ENCODE results near the gene C5orf58. TPM values are rescaled to one million over a fixed set of nuclear protein-coding genes. Genes with fewer than 3 reads are reported as not detected.

C5orf58 gene
- total RNA-seq, 3 donors from 2014 or later = 0.15 to 0.80 TPM; not detected in 1

GRCh38 chr5:170273968-170274710 is 41.4 kb downstream of the C5orf58 start:
- TF ChIP-seq CTCF (IDR thresholded peaks at IDR 0.05) = no peak
- no peak for TF ChIP-seq POLR2AphosphoS5 (IDR thresholded peaks at IDR 0.05)
- TF ChIP-seq POLR2A (IDR thresholded peaks at IDR 0.05) = no peak
- Histone ChIP-seq H3K4me3 (no peak overlapping the region), H3K27me3 (no peaks in the 10 kb centered on the region), H3K9me3 (no peaks in the 10 kb centered on the region), H3K36me3 (no peaks in the 10 kb centered on the region), H3K27ac (no peak overlapping the region), H3K4me1 (peaks cover 0 to under 1% of the 10 kb centered on the region in 2 donors)
- peak in 1 of 2 donors; percentile 62 for DNase-seq (ENCODE audit: low spot score in 2 of 2)
- intact Hi-C loops (cut with DNase I; ENCODE audit: low total_unique reads) = no loop called here

- TF ChIP-seq CTCF (IDR thresholded peaks at IDR 0.05) (no peak), POLR2AphosphoS5 (IDR thresholded peaks at IDR 0.05) (no peak)
- no peak for DNase-seq (ENCODE audit: low spot score in 2 of 2)
- no peak overlapping the region for H3K4me3 ChIP-seq
- H3K36me3 ChIP-seq = no peaks in the 10 kb centered on the region
- H3K27me3 ChIP-seq = no peaks in the 10 kb centered on the region
- intact Hi-C loops (cut with DNase I; ENCODE audit: low total_unique reads) = no loop called here
- no peaks in the 10 kb centered on the region for H3K9me3 ChIP-seq
- H3K4me1 ChIP-seq = no peaks in the 10 kb centered on the region
- no peak overlapping the region for H3K27ac ChIP-seq
These were observed 42.7 kb downstream of the C5orf58 start for GRCh38 chr5:170275376-170275994.

- intact Hi-C loops (cut with DNase I; ENCODE audit: low total_unique reads) = no loop called here
- no peaks in the 10 kb centered on the region for H3K36me3 ChIP-seq
- TF ChIP-seq CTCF (IDR thresholded peaks at IDR 0.05) (no peak), POLR2A (IDR thresholded peaks at IDR 0.05) (no peak), POLR2AphosphoS5 (IDR thresholded peaks at IDR 0.05) (no peak)
- no peaks in the 10 kb centered on the region for H3K27me3 ChIP-seq
- no peak overlapping the region for H3K27ac ChIP-seq
- DNase-seq (ENCODE audit: low spot score in 2 of 2) = no peak
- H3K9me3 ChIP-seq = no peaks in the 10 kb centered on the region
- H3K4me1 ChIP-seq = no peaks in the 10 kb centered on the region
- no peak overlapping the region for H3K4me3 ChIP-seq
These were observed 43.4 kb downstream of the C5orf58 start for GRCh38 chr5:170276140-170276539.

- TF ChIP-seq CTCF (IDR thresholded peaks at IDR 0.05) = no peak
- TF ChIP-seq POLR2AphosphoS5 (IDR thresholded peaks at IDR 0.05) = no peak
- TF ChIP-seq POLR2A (IDR thresholded peaks at IDR 0.05) = no peak
- intact Hi-C loops (cut with DNase I; ENCODE audit: low total_unique reads) = no loop called here
- Histone ChIP-seq H3K4me3 (no peak overlapping the region), H3K27ac (no peak overlapping the region), H3K9me3 (no peaks in the 10 kb centered on the region), H3K27me3 (no peaks in the 10 kb centered on the region), H3K36me3 (no peaks in the 10 kb centered on the region), H3K4me1 (no peaks in the 10 kb centered on the region)
- DNase-seq (ENCODE audit: low spot score in 2 of 2) = no peak
These were observed 45.1 kb downstream of the C5orf58 start for GRCh38 chr5:170277867-170278281.
